ENCODE results near the gene STT3B. TPM values are rescaled to one million over a fixed set of nuclear protein-coding genes. Genes with fewer than 3 reads are reported as not detected.

Gene STT3B
- total RNA-seq, 1 donor from 2014 or later: 213 TPM

DNA sequence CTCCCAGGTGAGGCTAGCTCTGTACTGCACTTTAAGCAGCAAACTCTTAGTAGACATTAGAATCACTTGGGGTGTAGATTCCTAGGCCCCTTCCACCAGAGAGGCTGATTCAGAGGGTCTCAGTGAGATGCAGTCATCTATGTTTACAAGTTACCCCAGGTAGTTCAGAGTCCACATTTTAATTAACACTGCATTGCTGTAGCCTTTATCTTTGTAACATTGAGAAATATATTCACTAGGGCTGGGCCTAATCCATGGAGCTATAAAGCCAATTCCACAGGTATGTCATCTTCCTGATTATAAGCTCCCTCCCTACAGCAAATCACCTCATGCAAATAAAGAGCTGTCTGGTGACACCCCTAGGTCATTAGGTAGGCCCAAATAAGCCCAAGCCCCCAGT lies 39.6 kb upstream of the STT3B start:
- Histone ChIP-seq H3K9ac (no peak overlapping the region), H2AFZ (replicated peaks) (no peak overlapping the region), H3K4me3 (no peak overlapping the region), H3K27me3 (no peaks in the 10 kb centered on the region), H4K20me1 (ENCODE audit: low read depth) (no peaks in the 10 kb centered on the region), H3F3A (ENCODE audit: low read depth) (no peaks in the 10 kb centered on the region), H3K4me2 (no peak overlapping the region), H3K36me3 (no peaks in the 10 kb centered on the region), H3K4me1 (no peaks in the 10 kb centered on the region), H3K27ac (no peak overlapping the region), H3K79me2 (ENCODE audit: low read depth) (no peaks in the 10 kb centered on the region), H3K9me3 (ENCODE audit: low read depth) (no peaks in the 10 kb centered on the region)
- Mint-ChIP-seq H3K4me1 (no peaks in the 10 kb centered on the region), H3K9me3 (peaks cover 12% of the 10 kb centered on the region), H3K36me3 (no peaks in the 10 kb centered on the region), H3K27me3 (ENCODE audit: insufficient read depth, low read depth) (peaks cover 2% of the 10 kb centered on the region), H3K27ac (no peak overlapping the region), H3K4me3 (no peak overlapping the region)
- DNase-seq (ENCODE audit: low spot score): no peak
- TF ChIP-seq EZH2 (IDR thresholded peaks at IDR 0.05): no peak

DNA sequence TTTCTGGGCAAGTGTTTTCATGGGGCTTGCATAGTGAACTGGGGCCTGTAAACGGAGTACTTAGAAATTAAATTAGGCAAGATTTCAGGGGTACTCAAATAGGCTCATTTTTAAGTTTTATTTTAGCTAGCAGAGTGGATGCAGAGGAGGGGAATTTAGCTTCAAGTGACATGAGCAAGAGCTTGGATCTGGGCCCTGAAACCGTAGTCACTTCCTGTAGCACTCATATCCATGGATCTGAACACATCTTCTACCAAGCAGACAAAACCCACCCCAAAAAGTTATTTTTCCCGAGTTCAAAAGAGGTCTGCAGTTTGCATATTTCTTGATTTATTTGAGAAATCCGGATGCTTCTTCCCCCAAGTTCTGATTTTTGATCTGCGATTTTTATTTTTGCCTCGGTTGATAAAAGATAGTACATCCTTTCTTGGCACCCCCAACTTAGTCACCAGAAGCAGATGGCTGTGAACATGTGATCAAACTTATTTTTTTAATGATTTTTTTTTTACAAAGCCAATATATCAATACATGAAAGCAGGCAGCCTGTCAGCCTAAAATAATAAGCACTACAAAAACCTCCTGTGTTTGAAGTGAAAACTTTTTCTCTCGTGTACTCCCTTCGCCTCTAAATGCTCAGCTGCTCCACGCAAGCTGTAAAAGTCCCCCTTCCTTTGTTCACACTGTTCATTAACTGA lies 36.6 kb upstream of the STT3B start:
- Mint-ChIP-seq H3K36me3 (no peaks in the 10 kb centered on the region), H3K27ac (no peak overlapping the region), H3K9me3 (peaks cover 6% of the 10 kb centered on the region), H3K27me3 (ENCODE audit: insufficient read depth, low read depth) (no peaks in the 10 kb centered on the region), H3K4me3 (no peak overlapping the region), H3K4me1 (peaks cover 2% of the 10 kb centered on the region)
- Histone ChIP-seq H3K27ac (no peak overlapping the region), H3K27me3 (no peaks in the 10 kb centered on the region), H3K9ac (no peak overlapping the region), H4K20me1 (ENCODE audit: low read depth) (no peaks in the 10 kb centered on the region), H3K4me1 (no peaks in the 10 kb centered on the region), H3K4me2 (no peak overlapping the region), H3F3A (ENCODE audit: low read depth) (no peaks in the 10 kb centered on the region), H3K4me3 (no peak overlapping the region), H3K36me3 (no peaks in the 10 kb centered on the region), H3K79me2 (ENCODE audit: low read depth) (no peaks in the 10 kb centered on the region), H2AFZ (replicated peaks) (peak overlapping the region; percentile 5), H3K9me3 (ENCODE audit: low read depth) (no peaks in the 10 kb centered on the region)
- no peak for TF ChIP-seq EZH2phosphoT487 (IDR thresholded peaks at IDR 0.05)
- TF ChIP-seq, protein P1, sequence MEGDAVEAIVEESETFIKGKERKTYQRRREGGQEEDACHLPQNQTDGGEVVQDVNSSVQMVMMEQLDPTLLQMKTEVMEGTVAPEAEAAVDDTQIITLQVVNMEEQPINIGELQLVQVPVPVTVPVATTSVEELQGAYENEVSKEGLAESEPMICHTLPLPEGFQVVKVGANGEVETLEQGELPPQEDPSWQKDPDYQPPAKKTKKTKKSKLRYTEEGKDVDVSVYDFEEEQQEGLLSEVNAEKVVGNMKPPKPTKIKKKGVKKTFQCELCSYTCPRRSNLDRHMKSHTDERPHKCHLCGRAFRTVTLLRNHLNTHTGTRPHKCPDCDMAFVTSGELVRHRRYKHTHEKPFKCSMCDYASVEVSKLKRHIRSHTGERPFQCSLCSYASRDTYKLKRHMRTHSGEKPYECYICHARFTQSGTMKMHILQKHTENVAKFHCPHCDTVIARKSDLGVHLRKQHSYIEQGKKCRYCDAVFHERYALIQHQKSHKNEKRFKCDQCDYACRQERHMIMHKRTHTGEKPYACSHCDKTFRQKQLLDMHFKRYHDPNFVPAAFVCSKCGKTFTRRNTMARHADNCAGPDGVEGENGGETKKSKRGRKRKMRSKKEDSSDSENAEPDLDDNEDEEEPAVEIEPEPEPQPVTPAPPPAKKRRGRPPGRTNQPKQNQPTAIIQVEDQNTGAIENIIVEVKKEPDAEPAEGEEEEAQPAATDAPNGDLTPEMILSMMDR (IDR thresholded peaks at IDR 0.05): no peak
- no peak for TF ChIP-seq EZH2 (IDR thresholded peaks at IDR 0.05)
- no peak for DNase-seq (ENCODE audit: low spot score)

DNA sequence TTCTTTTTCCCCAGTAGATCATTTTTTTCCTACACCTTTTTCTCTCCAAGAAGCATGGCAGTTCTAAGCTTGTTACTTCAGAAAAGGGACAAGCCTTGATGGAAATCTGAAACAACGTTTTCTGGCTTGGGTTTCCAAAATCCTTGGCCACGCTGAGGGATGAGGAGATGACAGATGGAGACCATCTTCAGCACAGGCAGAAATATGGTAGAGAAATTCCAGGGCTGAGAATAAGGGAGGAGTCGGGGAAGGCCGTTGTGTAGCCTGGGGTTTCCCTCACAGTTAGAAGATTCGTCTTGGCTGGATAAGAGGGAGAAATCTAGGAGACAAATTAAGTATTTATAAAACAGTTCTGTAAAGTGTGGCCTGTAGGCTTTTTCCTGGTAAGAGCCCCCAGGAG lies 33.9 kb upstream of the STT3B start:
- Histone ChIP-seq H3K27ac (no peak overlapping the region), H2AFZ (replicated peaks) (no peak overlapping the region), H3K36me3 (no peaks in the 10 kb centered on the region), H3F3A (ENCODE audit: low read depth) (no peaks in the 10 kb centered on the region), H3K4me2 (no peak overlapping the region), H4K20me1 (ENCODE audit: low read depth) (no peaks in the 10 kb centered on the region), H3K79me2 (ENCODE audit: low read depth) (no peaks in the 10 kb centered on the region), H3K9me3 (ENCODE audit: low read depth) (no peaks in the 10 kb centered on the region), H3K4me1 (no peaks in the 10 kb centered on the region), H3K9ac (no peak overlapping the region), H3K27me3 (no peaks in the 10 kb centered on the region), H3K4me3 (no peak overlapping the region)
- H3K4me3 Mint-ChIP-seq: no peak overlapping the region
- no peak for DNase-seq (ENCODE audit: low spot score)
- no peak for TF ChIP-seq EZH2phosphoT487 (IDR thresholded peaks at IDR 0.05)
- TF ChIP-seq, protein P1 (IDR thresholded peaks at IDR 0.05): no peak
- no peak for TF ChIP-seq EZH2 (IDR thresholded peaks at IDR 0.05)
- H3K4me1 Mint-ChIP-seq: peaks cover 2% of the 10 kb centered on the region
- no peak overlapping the region for H3K27ac Mint-ChIP-seq
- H3K27me3 Mint-ChIP-seq (ENCODE audit: insufficient read depth, low read depth): no peaks in the 10 kb centered on the region
- no peaks in the 10 kb centered on the region for H3K36me3 Mint-ChIP-seq
- H3K9me3 Mint-ChIP-seq: no peaks in the 10 kb centered on the region

DNA sequence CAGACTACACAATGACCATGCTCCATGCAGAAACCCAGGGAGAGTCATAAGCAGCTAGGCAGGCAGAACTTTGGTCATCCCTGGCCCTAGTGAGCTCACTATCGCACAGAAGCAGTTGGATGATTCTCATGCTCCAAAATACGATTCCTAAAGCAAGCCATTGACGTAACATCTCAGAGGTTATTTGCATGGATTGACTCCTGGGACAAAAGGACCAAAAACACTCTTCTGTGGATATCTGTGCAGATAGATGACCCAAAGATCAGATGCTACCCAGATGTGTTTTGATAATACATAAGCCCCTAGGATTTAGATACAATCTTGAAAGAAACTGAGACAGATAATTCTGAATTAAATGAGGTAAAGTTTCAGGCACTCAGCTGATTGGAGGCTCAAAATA lies 33.4 kb upstream of the STT3B start:
- TF ChIP-seq EZH2 (IDR thresholded peaks at IDR 0.05) (no peak), EZH2phosphoT487 (IDR thresholded peaks at IDR 0.05) (no peak)
- TF ChIP-seq, protein P1 (IDR thresholded peaks at IDR 0.05): no peak

More for the DNA sequence above, 33.4 kb upstream of the STT3B start:
- H3K27ac Mint-ChIP-seq: no peak overlapping the region
- H3K9me3 Mint-ChIP-seq: no peaks in the 10 kb centered on the region
- H4K20me1 ChIP-seq (ENCODE audit: low read depth): no peaks in the 10 kb centered on the region
- H3K4me1 Mint-ChIP-seq: peaks cover 2% of the 10 kb centered on the region
- H3K9ac ChIP-seq: no peak overlapping the region
- no peaks in the 10 kb centered on the region for H3K27me3 ChIP-seq
- no peak overlapping the region for H2AFZ ChIP-seq (replicated peaks)
- no peak overlapping the region for H3K4me3 Mint-ChIP-seq
- no peak overlapping the region for H3K27ac ChIP-seq
- H3K79me2 ChIP-seq (ENCODE audit: low read depth): no peaks in the 10 kb centered on the region
- DNase-seq (ENCODE audit: low spot score): no peak
- H3K27me3 Mint-ChIP-seq (ENCODE audit: insufficient read depth, low read depth): no peaks in the 10 kb centered on the region
- no peaks in the 10 kb centered on the region for H3K36me3 ChIP-seq
- H3K36me3 Mint-ChIP-seq: no peaks in the 10 kb centered on the region
- no peaks in the 10 kb centered on the region for H3F3A ChIP-seq (ENCODE audit: low read depth)
- no peak overlapping the region for H3K4me3 ChIP-seq
- no peak overlapping the region for H3K4me2 ChIP-seq
- H3K9me3 ChIP-seq (ENCODE audit: low read depth): no peaks in the 10 kb centered on the region
- no peaks in the 10 kb centered on the region for H3K4me1 ChIP-seq
